ENCODE measurements around the gene TRIM37.

TRIM37 gene

DNA sequence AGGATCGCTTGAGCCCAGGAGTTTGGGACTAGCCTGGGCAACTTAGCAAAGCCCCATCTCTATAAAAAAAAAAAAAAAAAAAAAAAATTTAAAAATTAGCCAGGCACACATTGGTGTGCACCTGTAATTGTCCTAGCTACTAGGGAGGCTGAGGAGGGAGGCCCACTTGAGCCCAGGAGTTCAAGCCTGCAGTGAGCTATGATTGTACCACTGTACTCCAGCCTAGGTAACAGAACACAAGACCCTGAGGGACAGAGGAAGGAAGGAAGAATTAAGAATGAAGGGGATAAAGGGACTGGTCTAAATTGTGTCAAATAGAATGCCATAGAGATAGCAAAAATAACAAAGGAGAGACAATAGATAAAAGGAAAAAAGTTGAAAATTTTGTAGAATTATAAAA, 102.8 kb downstream of the TRIM37 start:
- Histone ChIP-seq H3K9me3 (ENCODE audit: control insufficient read depth, insufficient read depth, low read depth, low read length) (no peaks in the 10 kb centered on the region), H3K4me1 (ENCODE audit: control insufficient read depth, insufficient read depth, low read length) (no peaks in the 10 kb centered on the region), H3K4me3 (ENCODE audit: low read depth, low read length) (no peak overlapping the region), H3K27ac (ENCODE audit: extremely low read depth, low read depth, low read length) (no peak overlapping the region), H3K36me3 (ENCODE audit: control insufficient read depth in 2 of 2, insufficient read depth in 1 of 2, low read length in 2 of 2) (peaks cover 35 to 36% of the 10 kb centered on the region in 2 experiments)
- ChIA-PET POLR2A (interaction anchor here (0.7 to 2.0 kb wide), 2 partner anchors 34 to 373 kb away, joined by 7 to 11 read pairs; no protein-coding TSS in a partner anchor), CTCF (interaction anchor here (0.6 to 6.9 kb wide), 13 partner anchors 10 to 518 kb away, joined by 3 to 69 read pairs (median 4); no protein-coding TSS in a partner anchor)
- no peak for TF ChIP-seq ZNF600 (tag by site-specific recombination; IDR thresholded peaks at IDR 0.05)
- no peak for TF ChIP-seq ZNF585B (tag by site-specific recombination; IDR thresholded peaks at IDR 0.05)
- TF ChIP-seq, protein P1, sequence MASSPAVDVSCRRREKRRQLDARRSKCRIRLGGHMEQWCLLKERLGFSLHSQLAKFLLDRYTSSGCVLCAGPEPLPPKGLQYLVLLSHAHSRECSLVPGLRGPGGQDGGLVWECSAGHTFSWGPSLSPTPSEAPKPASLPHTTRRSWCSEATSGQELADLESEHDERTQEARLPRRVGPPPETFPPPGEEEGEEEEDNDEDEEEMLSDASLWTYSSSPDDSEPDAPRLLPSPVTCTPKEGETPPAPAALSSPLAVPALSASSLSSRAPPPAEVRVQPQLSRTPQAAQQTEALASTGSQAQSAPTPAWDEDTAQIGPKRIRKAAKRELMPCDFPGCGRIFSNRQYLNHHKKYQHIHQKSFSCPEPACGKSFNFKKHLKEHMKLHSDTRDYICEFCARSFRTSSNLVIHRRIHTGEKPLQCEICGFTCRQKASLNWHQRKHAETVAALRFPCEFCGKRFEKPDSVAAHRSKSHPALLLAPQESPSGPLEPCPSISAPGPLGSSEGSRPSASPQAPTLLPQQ (tag by site-specific recombination; IDR thresholded peaks at IDR 0.05): no peak
- TF ChIP-seq ZNF394 (tag by site-specific recombination; IDR thresholded peaks at IDR 0.05; ENCODE audit: borderline replicate concordance): no peak
- no peak for TF ChIP-seq ZBTB44 (tag by site-specific recombination; IDR thresholded peaks at IDR 0.05)
- TF ChIP-seq ZNF350 (tag by site-specific recombination; IDR thresholded peaks at IDR 0.05): no peak
- TF ChIP-seq ZNF175 (tag by site-specific recombination; IDR thresholded peaks at IDR 0.05): no peak
- TF ChIP-seq PRDM4 (tag by site-specific recombination; IDR thresholded peaks at IDR 0.05): no peak
- TF ChIP-seq ZNF266 (tag by site-specific recombination; IDR thresholded peaks at IDR 0.05; ENCODE audit: low read depth): no peak
- no peak for TF ChIP-seq MYNN (tag by site-specific recombination; IDR thresholded peaks at IDR 0.05; ENCODE audit: borderline replicate concordance)
- no peak for TF ChIP-seq ZNF48 (tag by site-specific recombination; IDR thresholded peaks at IDR 0.05)
- TF ChIP-seq ZNF24 (tag by site-specific recombination; IDR thresholded peaks at IDR 0.05): no peak
- no peak for TF ChIP-seq ZNF133 (tag by site-specific recombination; IDR thresholded peaks at IDR 0.05)

- ChIA-PET POLR2A (no interaction called here), CTCF (interaction anchor here (0.6 to 6.9 kb wide), 6 partner anchors 9 to 462 kb away, joined by 3 to 69 read pairs (median 4); no protein-coding TSS in a partner anchor)
- Histone ChIP-seq H3K4me1 (ENCODE audit: control insufficient read depth, insufficient read depth, low read length) (no peaks in the 10 kb centered on the region), H3K4me3 (ENCODE audit: low read depth, low read length) (no peak overlapping the region), H3K27ac (ENCODE audit: extremely low read depth, low read depth, low read length) (no peak overlapping the region), H3K36me3 (ENCODE audit: control insufficient read depth in 2 of 2, insufficient read depth in 1 of 2, low read length in 2 of 2) (peaks cover 35 to 39% of the 10 kb centered on the region in 2 experiments), H3K9me3 (ENCODE audit: control insufficient read depth, insufficient read depth, low read depth, low read length) (no peaks in the 10 kb centered on the region)
- TF ChIP-seq GLIS1 (tag by site-specific recombination; IDR thresholded peaks at IDR 0.05) (peak; percentile 66), ZNF785 (tag by site-specific recombination; IDR thresholded peaks at IDR 0.05) (no peak)
These were observed 103.8 kb downstream of the TRIM37 start for GRCh38 chr17:59002848-59003247.

GRCh38 chr17:59002126-59002525, 104.6 kb downstream of the TRIM37 start:
- Histone ChIP-seq H3K36me3 (ENCODE audit: control insufficient read depth in 2 of 2, insufficient read depth in 1 of 2, low read length in 2 of 2) (peaks cover 35 to 39% of the 10 kb centered on the region in 2 experiments), H3K4me3 (ENCODE audit: low read depth, low read length) (no peak overlapping the region), H3K9me3 (ENCODE audit: control insufficient read depth, insufficient read depth, low read depth, low read length) (no peaks in the 10 kb centered on the region), H3K27ac (ENCODE audit: extremely low read depth, low read depth, low read length) (no peak overlapping the region), H3K4me1 (ENCODE audit: control insufficient read depth, insufficient read depth, low read length) (no peaks in the 10 kb centered on the region)
- ChIA-PET CTCF (interaction anchor here (1.1 to 6.9 kb wide), 2 partner anchors 290 to 402 kb away, joined by 3 to 69 read pairs; no protein-coding TSS in a partner anchor), POLR2A (no interaction called here)
- TF ChIP-seq ZNF585B (tag by site-specific recombination; IDR thresholded peaks at IDR 0.05): no peak
- TF ChIP-seq KLF10 (tag by site-specific recombination; IDR thresholded peaks at IDR 0.05): no peak
- TF ChIP-seq ZNF629 (tag by site-specific recombination; IDR thresholded peaks at IDR 0.05): no peak
- no peak for TF ChIP-seq ZNF341 (tag by site-specific recombination; IDR thresholded peaks at IDR 0.05; ENCODE audit: low read depth)
- no peak for TF ChIP-seq SP2 (tag by site-specific recombination; IDR thresholded peaks at IDR 0.05)
